Endothelial cell of umbilical vein (primary cell): ENCODE data around the gene NPHS1. TPM values are rescaled to one million over a fixed set of nuclear protein-coding genes. Genes with fewer than 3 reads are reported as not detected.

Source experiments
- BruUV-seq: library from RNA; stranded (reverse); fragments of 400-500 nt; replicated peaks from 2 replicates; lab custom pipeline; 2021; lab: Mats Ljungman, UMichigan
- CTCF ChIA-PET: fragments of 300-600, 350-600 bp; sonication (Branson Sonifier 250); formaldehyde crosslinking; loops from one replicate; lab custom pipeline; 2021; ENCODE audit warnings: antibody characterized with exemption, inconsistent platforms; lab: Charles Lee
- POLR2A ChIA-PET: fragments of 300-600, 350-600 bp; sonication (Branson Sonifier 250); formaldehyde crosslinking; loops from one replicate; lab custom pipeline; 2021; ENCODE audit warnings: antibody characterized with exemption, inconsistent platforms; lab: Charles Lee
- DNase-seq: peaks from one replicate; pipeline ENCODE4 v3.0.0-alpha.2; 2011; ENCODE audit warnings: low read depth, low spot score
- FAIRE-seq: peaks from 2 replicates; lab custom pipeline; 2011; peaks lifted over from hg19 to GRCh38; lab: Jason Lieb, UNC
- H2AFZ ChIP-seq: 2 replicates; pipeline ENCODE4 v1.6.0; 2012; ENCODE audit warnings: low read depth, low read length, control low read depth, inconsistent platforms
- H3K27ac ChIP-seq: 2 replicates; pipeline ENCODE4 v1.5.1; 2011; ENCODE audit warnings: low read depth, mild to moderate bottlenecking, control low read depth, low read length, moderate library complexity; ENCODE audit not compliant: insufficient read depth
- H3K27me3 ChIP-seq, 2 experiments: 2 replicates each; pipeline versions ENCODE4 v1.6.0 to v1.6.1; 2011; ENCODE audit warnings: low read length in 2 of 2, mixed read lengths in 1 of 2; ENCODE audit not compliant: control insufficient read depth in 2 of 2, insufficient read depth in 2 of 2
- H3K36me3 ChIP-seq, 2 experiments: 2 replicates in 1 of 2; 3 replicates in 1 of 2; pipeline ENCODE4 v1.5.1; 2011; ENCODE audit warnings: low read length in 2 of 2, mild to moderate bottlenecking in 1 of 2, moderate library complexity in 1 of 2; ENCODE audit not compliant: control insufficient read depth in 2 of 2, insufficient read depth in 2 of 2; ENCODE audit errors: extremely low read depth in 1 of 2
- H3K4me1 ChIP-seq: 3 replicates; pipeline ENCODE4 v1.5.1; 2011; ENCODE audit warnings: mild to moderate bottlenecking, low read length; ENCODE audit not compliant: control insufficient read depth, insufficient read depth; ENCODE audit errors: extremely low read depth
- H3K4me2 ChIP-seq: 2 replicates; pipeline ENCODE4 v1.6.1; 2011; ENCODE audit warnings: low read length, control low read depth, mixed read lengths; ENCODE audit not compliant: insufficient read depth
- H3K4me3 ChIP-seq, 3 experiments: fragments of 200-600 bp in 1 of 3; sonication (generic), shearing (Covaris generic) in 1 of 3; replicated peaks in 1 of 3; 2 replicates each; pipeline ENCODE4 v1.5.1; 2011 to 2016; ENCODE audit warnings: control low read depth in 3 of 3, low read length in 3 of 3, mild to moderate bottlenecking in 2 of 3, inconsistent platforms in 1 of 3, low read depth in 1 of 3, moderate library complexity in 1 of 3; ENCODE audit not compliant: insufficient read depth in 1 of 3
- H3K79me2 ChIP-seq: 2 replicates; pipeline ENCODE4 v1.6.0; 2012; ENCODE audit warnings: low read length, inconsistent platforms; ENCODE audit not compliant: control insufficient read depth, insufficient read depth
- H3K9ac ChIP-seq: replicated peaks from 2 replicates; pipeline ENCODE3; 2011; ENCODE audit warnings: low read length, control low read depth; ENCODE audit not compliant: insufficient read depth; ENCODE audit errors: extremely low read depth
- H3K9me1 ChIP-seq: replicated peaks from 3 replicates; pipeline ENCODE4 v1.6.0; 2011; ENCODE audit warnings: mild to moderate bottlenecking, low read length; ENCODE audit not compliant: control insufficient read depth, insufficient read depth; ENCODE audit errors: extremely low read depth
- H3K9me3 ChIP-seq: replicated peaks from 2 replicates; pipeline ENCODE4 v1.5.1; 2012; ENCODE audit warnings: low read length, inconsistent platforms; ENCODE audit not compliant: control insufficient read depth, insufficient read depth
- H4K20me1 ChIP-seq: replicated peaks from 2 replicates; pipeline ENCODE3; 2011; ENCODE audit warnings: mild to moderate bottlenecking, low read length; ENCODE audit not compliant: control insufficient read depth, insufficient read depth; ENCODE audit errors: extremely low read depth
- FOS ChIP-seq: IDR thresholded peaks from 2 replicates; pipeline ENCODE4 v1.6.1; 2011; ENCODE audit warnings: mild to moderate bottlenecking, low read length, moderate library complexity, borderline replicate concordance; ENCODE audit not compliant: insufficient read depth
- GATA2 ChIP-seq: IDR thresholded peaks from 2 replicates; pipeline ENCODE4 v1.7.0; 2011; ENCODE audit warnings: low read depth, mild to moderate bottlenecking, moderate library complexity, mixed read lengths, low read length; ENCODE audit not compliant: insufficient read length, insufficient read depth
- JUN ChIP-seq: IDR thresholded peaks from 2 replicates; pipeline ENCODE4 v1.6.1; 2011; ENCODE audit warnings: borderline replicate concordance, low read depth; ENCODE audit not compliant: insufficient read length, insufficient read depth
- MYC ChIP-seq: IDR thresholded peaks from one replicate; pipeline ENCODE4 v1.6.1; 2011; ENCODE audit warnings: mild to moderate bottlenecking, low read depth, low read length
- POLR2A ChIP-seq: IDR thresholded peaks from 2 replicates; pipeline ENCODE4 v1.6.1; 2012; ENCODE audit warnings: low read depth, mild to moderate bottlenecking, control low read depth, low read length
- POLR2AphosphoS5 ChIP-seq: IDR thresholded peaks from 2 replicates; pipeline ENCODE4 v1.6.1; 2012; ENCODE audit warnings: low read depth, mild to moderate bottlenecking, control low read depth, low read length, moderate library complexity; ENCODE audit not compliant: insufficient read depth
- dilution Hi-C: fragments of 300-500 bp; cut with MboI; formaldehyde crosslinking; loops from one replicate; pipeline ENCODE4 v1.15.0; 2019; ENCODE audit warnings: low sequenced_read_pairs; ENCODE audit not compliant: extremely low pct_ligation_motif_present
- intact Hi-C: fragments of 100-400 bp; cut with micrococcal nuclease; formaldehyde crosslinking; loops from one replicate; pipeline ENCODE4 v1.10.0; 2022
- polyA plus RNA-seq, 4 experiments: library from polyadenylated mRNA; depleted of rRNA in 3 of 4; stranded (reverse) in 3 of 4; unstranded in 1 of 4; fragments of >200 nt; gene quantifications; 2 replicates each; pipeline versions ENCODE4 v1.2.1 to v1.2.3, GENCODE V29; 2011 to 2012; ENCODE audit warnings: missing spikeins in 1 of 4
- total RNA-seq: library from RNA; stranded (reverse); gene quantifications from 2 replicates; pipeline ENCODE4 v1.2.3, GENCODE V29; 2021
- TF ChIP-seq, protein P1 (sequence below): IDR thresholded peaks from 2 replicates; pipeline ENCODE4 v1.6.1; 2011; ENCODE audit not compliant: insufficient read depth, insufficient read length
- TF ChIP-seq, protein P2 (sequence below), 2 donors: IDR thresholded peaks; 1 replicate in 1 of 2; 2 replicates in 1 of 2; pipeline ENCODE4 v1.5.1; 2011; ENCODE audit warnings: low read length in 2 of 2, mild to moderate bottlenecking in 2 of 2, moderate library complexity in 2 of 2, control low read depth in 1 of 2, inconsistent platforms in 1 of 2, low read depth in 1 of 2; ENCODE audit not compliant: insufficient read depth in 1 of 2; ENCODE audit errors: extremely low read depth in 1 of 2

Gene NPHS1
- total and polyA plus RNA-seq, 2 donors (not counting 3 experiments of a cell fraction or from before 2014, with no cell fraction given): not detected

DNA sequence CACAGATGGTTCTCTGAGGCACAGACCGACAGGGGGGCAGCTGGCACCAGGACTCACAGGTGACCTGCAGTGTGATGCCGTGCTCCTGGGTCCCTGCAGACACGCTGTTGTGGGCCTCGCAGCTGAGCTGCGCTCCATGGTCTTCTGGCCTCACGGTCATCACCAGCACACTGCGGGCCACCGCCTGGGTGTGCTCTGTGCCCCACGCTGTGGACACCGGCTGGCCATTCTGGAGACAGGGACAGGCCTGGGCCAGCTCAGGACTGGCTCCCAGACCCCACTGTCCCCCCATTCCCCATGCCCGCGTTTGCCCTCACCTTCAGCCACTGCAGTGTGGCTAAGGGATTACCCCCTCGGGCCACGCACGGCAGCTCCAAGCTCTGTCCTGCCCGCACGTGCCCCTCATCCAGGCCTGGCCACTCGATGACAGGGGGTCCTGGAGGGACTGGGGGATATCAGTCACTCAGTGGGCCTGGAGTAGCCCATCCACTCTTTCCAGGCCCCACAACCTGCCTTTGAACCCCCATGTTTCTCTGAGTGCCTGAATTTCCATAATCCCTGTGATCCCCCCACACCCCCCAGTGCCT is 3.3 kb downstream of the NPHS1 start:
- H3K27me3 ChIP-seq: peaks cover 20 to 27% of the 10 kb centered on the region in 2 experiments
- POLR2A ChIA-PET: no interaction called here
- dilution Hi-C loops (no loop called here), intact Hi-C loops (no loop called here)
- H4K20me1 ChIP-seq: no peaks in the 10 kb centered on the region
- FAIRE-seq: no peak
- H3K27ac ChIP-seq: no peak overlapping the region
- no peak for DNase-seq
- H3K4me3 ChIP-seq: no peak overlapping the region
- no peaks in the 10 kb centered on the region for H3K9me1 ChIP-seq
- H2AFZ ChIP-seq: no peak overlapping the region
- no peaks in the 10 kb centered on the region for H3K36me3 ChIP-seq
- H3K9ac ChIP-seq: no peak overlapping the region
- H3K79me2 ChIP-seq: no peaks in the 10 kb centered on the region
- H3K4me1 ChIP-seq: no peaks in the 10 kb centered on the region
- TF ChIP-seq MYC: no peak
- TF ChIP-seq GATA2: no peak
- no peak for TF ChIP-seq JUN
- TF ChIP-seq POLR2A: no peak
- no peak for TF ChIP-seq FOS
- TF ChIP-seq, protein P1, sequence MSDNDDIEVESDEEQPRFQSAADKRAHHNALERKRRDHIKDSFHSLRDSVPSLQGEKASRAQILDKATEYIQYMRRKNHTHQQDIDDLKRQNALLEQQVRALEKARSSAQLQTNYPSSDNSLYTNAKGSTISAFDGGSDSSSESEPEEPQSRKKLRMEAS: no peak
- no peak for TF ChIP-seq POLR2AphosphoS5
- TF ChIP-seq, protein P2, sequence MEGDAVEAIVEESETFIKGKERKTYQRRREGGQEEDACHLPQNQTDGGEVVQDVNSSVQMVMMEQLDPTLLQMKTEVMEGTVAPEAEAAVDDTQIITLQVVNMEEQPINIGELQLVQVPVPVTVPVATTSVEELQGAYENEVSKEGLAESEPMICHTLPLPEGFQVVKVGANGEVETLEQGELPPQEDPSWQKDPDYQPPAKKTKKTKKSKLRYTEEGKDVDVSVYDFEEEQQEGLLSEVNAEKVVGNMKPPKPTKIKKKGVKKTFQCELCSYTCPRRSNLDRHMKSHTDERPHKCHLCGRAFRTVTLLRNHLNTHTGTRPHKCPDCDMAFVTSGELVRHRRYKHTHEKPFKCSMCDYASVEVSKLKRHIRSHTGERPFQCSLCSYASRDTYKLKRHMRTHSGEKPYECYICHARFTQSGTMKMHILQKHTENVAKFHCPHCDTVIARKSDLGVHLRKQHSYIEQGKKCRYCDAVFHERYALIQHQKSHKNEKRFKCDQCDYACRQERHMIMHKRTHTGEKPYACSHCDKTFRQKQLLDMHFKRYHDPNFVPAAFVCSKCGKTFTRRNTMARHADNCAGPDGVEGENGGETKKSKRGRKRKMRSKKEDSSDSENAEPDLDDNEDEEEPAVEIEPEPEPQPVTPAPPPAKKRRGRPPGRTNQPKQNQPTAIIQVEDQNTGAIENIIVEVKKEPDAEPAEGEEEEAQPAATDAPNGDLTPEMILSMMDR (IDR thresholded peaks at IDR 0.05; ENCODE audit: extremely low read depth in 1 of 2, insufficient read depth in 1 of 2, low read depth in 1 of 2, low read length in 2 of 2): no peak
- no peak overlapping the region for H3K4me2 ChIP-seq
- no TSS peak for BruUV-seq
- no peaks in the 10 kb centered on the region for H3K9me3 ChIP-seq
- CTCF ChIA-PET: no interaction called here
